GM21381 (cell line): Measurements from ENCODE around the gene TMEM18.

Source experiments
- ATAC-seq: cut with Tn5 transposase; IDR thresholded peaks from one replicate; pipeline ENCODE4 v1.9.1; 2021; ENCODE audit warnings: mild to moderate bottlenecking, moderate library complexity; ENCODE audit not compliant: unreplicated experiment

The TMEM18 gene

DNA sequence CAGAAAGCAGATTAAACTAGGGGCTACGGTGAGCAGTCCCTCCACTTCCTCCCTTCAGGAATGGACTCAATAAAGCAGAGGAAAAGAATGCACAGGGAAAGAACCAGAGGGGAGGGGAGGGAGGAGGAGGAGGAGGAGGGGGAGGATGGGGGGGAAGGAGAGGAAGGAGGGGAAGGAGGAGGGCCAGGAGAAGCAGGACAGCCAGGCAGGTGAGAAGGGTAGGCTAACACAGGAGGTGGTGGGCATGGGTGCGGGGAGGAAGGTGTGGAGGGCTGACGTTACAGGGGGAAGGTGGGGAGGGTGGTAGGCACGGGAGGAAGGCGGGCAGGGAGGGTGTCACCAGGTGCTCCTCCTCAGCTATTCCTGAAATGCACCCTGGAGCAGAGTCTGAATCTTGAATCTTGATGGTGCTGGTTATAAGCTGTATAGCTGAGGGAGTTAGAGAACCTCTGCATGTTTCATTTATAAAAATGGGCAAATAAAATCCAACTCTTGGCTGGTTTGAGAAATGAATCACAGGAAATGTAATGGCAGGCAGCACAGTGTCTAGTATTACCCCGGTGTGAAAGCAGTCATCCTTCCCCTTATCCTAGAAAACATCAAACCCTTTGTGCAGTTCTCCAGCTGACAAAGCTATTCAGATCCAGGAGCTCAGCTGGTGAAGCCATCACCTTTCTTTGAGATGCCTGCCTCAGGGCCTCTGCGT, 3.4 kb downstream of the TMEM18 start:
- no peak for ATAC-seq

GRCh38 chr2:673016-673415, 4.2 kb downstream of the TMEM18 start:
- ATAC-seq = no peak

- no peak for ATAC-seq
Measured at GRCh38 chr2:672606-672905, 4.7 kb downstream of the TMEM18 start.

GRCh38 chr2:671787-672605, 5.2 kb downstream of the TMEM18 start:
- no peak for ATAC-seq

DNA sequence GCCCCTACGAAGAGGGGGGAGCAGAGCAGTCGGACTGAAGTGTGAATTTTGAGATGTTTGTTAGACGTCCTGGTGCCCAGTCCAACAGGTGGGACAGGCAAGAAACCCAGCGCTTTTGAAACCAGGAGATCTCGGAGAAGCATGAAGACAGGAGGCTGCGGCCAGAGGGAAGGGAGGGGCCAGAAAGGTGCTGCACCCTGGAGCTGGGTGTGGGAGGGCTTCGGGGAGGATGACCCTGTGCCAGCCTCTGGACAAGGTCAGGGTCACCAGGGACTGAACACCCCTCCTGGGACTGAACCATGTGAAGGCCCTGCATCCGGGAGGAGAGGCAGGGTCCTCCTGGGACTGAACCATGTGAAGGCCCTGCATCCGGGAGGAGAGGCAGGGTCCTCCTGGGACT, 6.1 kb downstream of the TMEM18 start:
- ATAC-seq = no peak

GRCh38 chr2:670637-671036, 6.6 kb downstream of the TMEM18 start:
- no peak for ATAC-seq

GRCh38 chr2:669323-669722, 7.9 kb downstream of the TMEM18 start:
- ATAC-seq = no peak

- no peak for ATAC-seq
Measured at GRCh38 chr2:668000-668398, 9.2 kb downstream of the TMEM18 start.

- ATAC-seq = no peak
Measured at GRCh38 chr2:667332-667999, 9.7 kb downstream of the TMEM18 start.

DNA sequence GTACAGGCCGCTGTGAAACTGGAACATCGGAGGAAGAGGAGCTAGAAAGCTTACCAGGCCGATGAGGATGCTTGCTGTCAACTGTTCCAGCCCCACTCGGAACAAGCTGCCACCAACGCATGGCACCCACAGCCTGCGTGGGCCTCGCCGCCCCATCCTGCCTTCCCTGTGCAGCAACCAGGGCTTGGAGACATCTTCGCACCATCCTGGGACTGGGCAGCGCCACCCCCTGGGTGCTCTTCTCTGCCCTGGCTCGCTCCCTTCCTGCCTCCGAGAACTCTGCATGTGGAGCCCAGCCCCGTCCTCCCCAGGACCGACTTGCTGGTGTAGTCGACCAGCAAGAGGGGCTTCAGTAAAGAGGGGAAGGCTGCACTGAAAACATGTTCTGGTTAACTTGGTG, 10.8 kb downstream of the TMEM18 start:
- no peak for ATAC-seq

GRCh38 chr2:665340-666073, 11.7 kb downstream of the TMEM18 start:
- no peak for ATAC-seq

- no peak for ATAC-seq
Measured at GRCh38 chr2:664063-664462, 13.1 kb downstream of the TMEM18 start.

DNA sequence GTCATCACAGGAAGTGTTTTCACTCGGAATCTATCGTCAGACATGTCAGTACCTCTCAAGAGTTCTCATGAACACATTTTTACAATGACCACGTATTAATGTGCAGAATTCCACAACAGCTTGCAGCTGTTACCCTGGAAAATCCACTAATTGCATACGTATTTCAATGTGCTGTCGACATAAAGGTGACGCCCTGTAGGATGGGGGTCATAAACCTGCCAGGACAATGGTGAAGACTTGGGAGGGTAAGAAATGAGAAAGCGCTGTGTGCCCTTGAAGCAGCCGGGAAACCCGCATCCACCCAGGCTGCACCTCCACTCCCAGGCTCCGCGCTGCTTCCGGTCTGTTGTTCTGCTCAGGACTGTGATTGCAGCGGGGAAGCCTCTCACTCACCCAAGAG, 14.0 kb downstream of the TMEM18 start:
- ATAC-seq = no peak

GRCh38 chr2:661360-661635, 15.9 kb downstream of the TMEM18 start:
- ATAC-seq = no peak

- no peak for ATAC-seq
Measured at GRCh38 chr2:660586-661359, 16.4 kb downstream of the TMEM18 start.

- ATAC-seq = no peak
Measured at GRCh38 chr2:660029-660428, 17.2 kb downstream of the TMEM18 start.

- ATAC-seq = no peak
Measured at GRCh38 chr2:658426-658825, 18.8 kb downstream of the TMEM18 start.

GRCh38 chr2:657766-658165, 19.4 kb downstream of the TMEM18 start:
- no peak for ATAC-seq

DNA sequence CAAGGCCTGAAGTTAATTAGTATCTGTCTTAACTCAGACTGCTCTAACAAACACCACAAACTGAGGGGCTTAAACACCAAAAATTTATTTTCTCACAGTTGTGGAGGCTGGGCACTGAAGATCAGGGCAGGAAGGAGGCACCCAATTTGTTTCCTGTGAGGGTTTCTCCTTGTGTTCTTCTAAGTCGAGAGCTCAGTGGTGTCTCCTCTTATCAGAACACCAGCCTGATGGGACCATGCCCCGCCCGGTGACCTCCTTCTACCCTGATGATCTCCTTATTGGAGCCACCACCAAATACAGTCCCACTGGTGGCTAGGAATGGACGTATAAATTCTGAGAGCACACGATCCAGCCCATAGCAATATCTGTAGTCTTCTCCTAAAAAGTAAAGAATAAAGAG, 20.5 kb downstream of the TMEM18 start:
- no peak for ATAC-seq

GRCh38 chr2:655626-656025, 21.6 kb downstream of the TMEM18 start:
- ATAC-seq = no peak

DNA sequence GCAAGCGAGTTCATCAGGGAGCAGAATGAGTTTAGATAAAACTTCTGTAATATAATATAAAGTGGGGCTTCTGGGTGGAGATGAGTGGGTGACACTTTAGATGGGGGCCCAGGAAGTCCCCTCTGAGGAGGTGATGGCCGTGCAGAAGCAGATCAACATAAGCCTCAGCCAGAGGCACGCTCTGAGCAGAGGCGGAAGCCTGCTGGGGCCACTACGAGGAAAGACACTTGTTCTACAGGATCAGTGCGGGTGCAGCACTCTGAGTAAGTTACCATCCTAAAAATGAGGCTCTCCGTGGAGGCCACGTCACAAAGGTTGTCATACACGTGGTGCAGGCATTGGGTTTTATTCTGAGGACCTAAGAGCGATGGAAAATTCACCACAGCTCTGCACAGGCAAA, 22.3 kb downstream of the TMEM18 start:
- no peak for ATAC-seq
